Upper lobe of left lung (tissue), 6 donors: Measurements from ENCODE around the gene MMP20. TPM values are rescaled to one million over a fixed set of nuclear protein-coding genes. Genes with fewer than 3 reads are reported as not detected.
"Not testable (repeated sequence)": the region's sequence is repeated elsewhere in the genome, so short reads cannot be mapped to it uniquely, and the experiment has no call there.

Source experiments
- ATAC-seq, 2 donors: fragments of 200-7000 bp; cut with Tn5 transposase; one replicate each; pipeline ENCODE4 v1.9.1; 2022; ENCODE audit warnings: mild to moderate bottlenecking in 2 of 2, moderate library complexity in 2 of 2; ENCODE audit not compliant: low FRiP score in 2 of 2
- DNase-seq, 2 donors: peaks; one replicate each; pipeline ENCODE4 v3.0.0-alpha.2; 2019 to 2020
- H3K27ac ChIP-seq, 4 donors: fragments of 200-600 bp; sonication (generic); one replicate each; pipeline ENCODE4 v1.5.1; 2016 to 2019
- H3K27me3 ChIP-seq, 4 donors: fragments of 200-600 bp; sonication (generic); one replicate each; pipeline ENCODE4 v1.5.1; 2017 to 2019
- H3K36me3 ChIP-seq, 4 donors: fragments of 200-600 bp; sonication (generic); one replicate each; pipeline ENCODE4 v1.5.1; 2016 to 2019
- H3K4me1 ChIP-seq, 4 donors: fragments of 200-600 bp; sonication (generic); one replicate each; pipeline ENCODE4 v1.5.1; 2018 to 2019
- H3K4me3 ChIP-seq, 4 donors: fragments of 200-600 bp; sonication (generic); one replicate each; pipeline ENCODE4 v1.5.1; 2017 to 2019; ENCODE audit warnings: mild to moderate bottlenecking in 2 of 4, moderate library complexity in 1 of 4
- H3K9me3 ChIP-seq, 4 donors: fragments of 200-600 bp; sonication (generic); one replicate each; pipeline ENCODE4 v1.5.1; 2018 to 2019
- EP300 ChIP-seq, 4 donors: sonication (generic); formaldehyde crosslinking; IDR thresholded peaks; one replicate each; pipeline ENCODE4 v1.5.1; 2017; ENCODE audit warnings: antibody characterized with exemption in 4 of 4, control low read depth in 2 of 4
- POLR2A ChIP-seq, 4 donors: fragments of 450-650 bp; IDR thresholded peaks; one replicate each; pipeline ENCODE4 v1.5.1; 2016 to 2017; ENCODE audit warnings: antibody characterized with exemption in 4 of 4, mild to moderate bottlenecking in 2 of 4
- POLR2AphosphoS5 ChIP-seq, 2 donors: sonication (generic); formaldehyde crosslinking; IDR thresholded peaks; one replicate each; pipeline ENCODE4 v1.5.1; 2017; ENCODE audit warnings: antibody characterized with exemption in 2 of 2
- WGBS, 2 donors: methylation state at CpG; one replicate each; pipeline ENCODE4 v1.1.5; 2017 to 2018; 5-methylcytosine and 5-hydroxymethylcytosine counted together
- total RNA-seq, 6 donors: library from RNA; depleted of rRNA in 4 of 6; stranded (reverse); fragments of >200 nt in 4 of 6; gene quantifications; one replicate each; pipeline versions ENCODE4 v1.1.0 to v1.2.1, GENCODE V29; 2016 to 2021
- TF ChIP-seq, protein P1 (sequence below), 6 experiments: fragments of 450-650 bp in 4 of 6; fragments of 200-600 bp in 2 of 6; sonication (generic) in 2 of 6; IDR thresholded peaks; one replicate each; pipeline ENCODE4 v1.5.1; 2016 to 2019; ENCODE audit warnings: antibody characterized with exemption in 6 of 6
- donor health status: DM: no; HTN: no; CAD: no; lungs with moderate emphysema.
- donor health status: DM: no; HTN: yes; CAD: no; lungs with severe emphysema.

Gene MMP20
- total RNA-seq, 6 donors from 2014 or later = not detected

DNA sequence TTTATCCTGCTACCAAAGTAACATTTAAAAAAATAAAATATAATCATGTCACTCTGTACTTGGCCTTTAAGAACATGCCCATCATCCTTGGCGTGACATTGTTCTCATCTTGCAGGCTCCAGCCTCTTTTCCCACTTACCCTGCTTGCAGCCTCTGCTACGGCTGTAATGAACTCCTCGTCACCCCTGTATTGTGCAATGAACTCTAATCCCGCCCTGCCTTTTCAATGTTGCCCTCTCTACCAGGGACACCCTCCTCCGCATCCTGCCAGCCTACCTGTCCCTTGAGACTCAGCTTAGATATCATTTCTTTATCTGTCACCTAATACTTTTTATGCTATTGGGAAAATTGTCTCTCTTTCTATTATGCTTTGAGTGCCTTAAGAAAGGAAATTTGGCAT, 12.6 kb upstream of the MMP20 start:
- 44 to 61% methylated on average over 5 of the region's 5 CpGs for WGBS, 2 donors
- Histone ChIP-seq H3K4me1 (no peaks in the 10 kb centered on the region), H3K27ac (no peak overlapping the region), H3K9me3 (no peaks in the 10 kb centered on the region), H3K4me3 (no peak overlapping the region), H3K27me3 (no peaks in the 10 kb centered on the region), H3K36me3 (no peaks in the 10 kb centered on the region)
- ATAC-seq (no peak), DNase-seq (peak in 1 of 2 donors; percentile 68)
- TF ChIP-seq EP300 (IDR thresholded peaks at IDR 0.05) (no peak), POLR2AphosphoS5 (IDR thresholded peaks at IDR 0.05) (no peak), POLR2A (IDR thresholded peaks at IDR 0.05) (no peak)
- TF ChIP-seq, protein P1, sequence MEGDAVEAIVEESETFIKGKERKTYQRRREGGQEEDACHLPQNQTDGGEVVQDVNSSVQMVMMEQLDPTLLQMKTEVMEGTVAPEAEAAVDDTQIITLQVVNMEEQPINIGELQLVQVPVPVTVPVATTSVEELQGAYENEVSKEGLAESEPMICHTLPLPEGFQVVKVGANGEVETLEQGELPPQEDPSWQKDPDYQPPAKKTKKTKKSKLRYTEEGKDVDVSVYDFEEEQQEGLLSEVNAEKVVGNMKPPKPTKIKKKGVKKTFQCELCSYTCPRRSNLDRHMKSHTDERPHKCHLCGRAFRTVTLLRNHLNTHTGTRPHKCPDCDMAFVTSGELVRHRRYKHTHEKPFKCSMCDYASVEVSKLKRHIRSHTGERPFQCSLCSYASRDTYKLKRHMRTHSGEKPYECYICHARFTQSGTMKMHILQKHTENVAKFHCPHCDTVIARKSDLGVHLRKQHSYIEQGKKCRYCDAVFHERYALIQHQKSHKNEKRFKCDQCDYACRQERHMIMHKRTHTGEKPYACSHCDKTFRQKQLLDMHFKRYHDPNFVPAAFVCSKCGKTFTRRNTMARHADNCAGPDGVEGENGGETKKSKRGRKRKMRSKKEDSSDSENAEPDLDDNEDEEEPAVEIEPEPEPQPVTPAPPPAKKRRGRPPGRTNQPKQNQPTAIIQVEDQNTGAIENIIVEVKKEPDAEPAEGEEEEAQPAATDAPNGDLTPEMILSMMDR (IDR thresholded peaks at IDR 0.05) = no peak

- H3K36me3 ChIP-seq = no peaks in the 10 kb centered on the region
- DNase-seq (no peak), ATAC-seq (no peak)
- H3K4me3 ChIP-seq = no peak overlapping the region
- no peaks in the 10 kb centered on the region for H3K27me3 ChIP-seq
- 79 to 85% methylated on average over 6 of the region's 6 CpGs for WGBS, 2 donors
- no peak overlapping the region for H3K27ac ChIP-seq
- no peaks in the 10 kb centered on the region for H3K9me3 ChIP-seq
- no peaks in the 10 kb centered on the region for H3K4me1 ChIP-seq
- TF ChIP-seq EP300 (IDR thresholded peaks at IDR 0.05) = no peak
- TF ChIP-seq, protein P1 (IDR thresholded peaks at IDR 0.05) = no peak
- TF ChIP-seq POLR2A (IDR thresholded peaks at IDR 0.05) = no peak
- no peak for TF ChIP-seq POLR2AphosphoS5 (IDR thresholded peaks at IDR 0.05)
Observed at GRCh38 chr11:102633385-102634026, 8.4 kb upstream of the MMP20 start.

DNA sequence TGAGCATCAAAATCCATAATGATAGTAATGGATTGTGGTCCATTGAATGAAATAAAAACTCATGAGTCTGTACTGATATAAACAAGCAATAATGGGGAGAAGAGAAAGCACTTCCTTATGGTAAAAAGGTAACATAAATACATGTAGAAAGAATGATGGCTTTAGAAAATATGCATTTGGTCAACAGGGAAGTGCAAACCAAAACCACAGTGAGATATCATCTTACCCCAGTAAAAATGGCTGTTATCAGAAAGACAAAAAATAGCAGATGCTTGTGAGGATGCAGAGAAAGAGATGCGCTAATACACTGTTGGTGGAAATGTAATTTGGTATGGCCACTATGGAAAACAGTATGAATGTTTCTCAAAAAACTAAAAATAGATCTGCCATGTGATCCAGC, 6.9 kb upstream of the MMP20 start:
- ATAC-seq (no peak), DNase-seq (no peak)
- Histone ChIP-seq H3K27ac (no peak overlapping the region), H3K27me3 (no peaks in the 10 kb centered on the region), H3K4me1 (no peaks in the 10 kb centered on the region), H3K9me3 (no peaks in the 10 kb centered on the region), H3K4me3 (no peak overlapping the region), H3K36me3 (no peaks in the 10 kb centered on the region)
- WGBS, 2 donors = 91 to 92% methylated on average over 1 of the region's 1 CpG
- TF ChIP-seq POLR2A (IDR thresholded peaks at IDR 0.05) = no peak
- TF ChIP-seq EP300 (IDR thresholded peaks at IDR 0.05) = no peak
- TF ChIP-seq, protein P1 (IDR thresholded peaks at IDR 0.05) = no peak
- no peak for TF ChIP-seq POLR2AphosphoS5 (IDR thresholded peaks at IDR 0.05)

- TF ChIP-seq, protein P1 (IDR thresholded peaks at IDR 0.05) = no peak
- TF ChIP-seq EP300 (IDR thresholded peaks at IDR 0.05) = no peak
- TF ChIP-seq POLR2A (IDR thresholded peaks at IDR 0.05) = no peak
- TF ChIP-seq POLR2AphosphoS5 (IDR thresholded peaks at IDR 0.05) = no peak
- H3K4me3 ChIP-seq = no peak overlapping the region
- 70 to 72% methylated on average over 11 of the region's 11 CpGs for WGBS, 2 donors
- no peaks in the 10 kb centered on the region for H3K27me3 ChIP-seq
- H3K9me3 ChIP-seq = no peaks in the 10 kb centered on the region
- no peak for DNase-seq
- H3K36me3 ChIP-seq = no peaks in the 10 kb centered on the region
- no peaks in the 10 kb centered on the region for H3K4me1 ChIP-seq
- H3K27ac ChIP-seq = no peak overlapping the region
- ATAC-seq = no peak
Observed at GRCh38 chr11:102630598-102631448, 5.7 kb upstream of the MMP20 start.

- DNase-seq, ATAC-seq, H3K36me3 ChIP-seq, H3K27me3 ChIP-seq, H3K9me3 ChIP-seq, H3K4me1 ChIP-seq, H3K4me3 ChIP-seq, H3K27ac ChIP-seq: not testable (repeated sequence)
- 30 to 55% methylated on average over 1 of the region's 1 CpG for WGBS, 2 donors
Observed at GRCh38 chr11:102629908-102630307, 4.8 kb upstream of the MMP20 start.
